ENCODE results near the gene AVEN.

GRCh38 chr15:34064438-34064837, 25.4 kb upstream of the AVEN start:
- TF ChIP-seq CTCF (IDR thresholded peaks at IDR 0.05) = no peak
- no peak for TF ChIP-seq POLR2A (IDR thresholded peaks at IDR 0.05)

Measured in heart left ventricle (tissue), 13 donors.